ENCODE results near the gene ENTPD1.

DNA sequence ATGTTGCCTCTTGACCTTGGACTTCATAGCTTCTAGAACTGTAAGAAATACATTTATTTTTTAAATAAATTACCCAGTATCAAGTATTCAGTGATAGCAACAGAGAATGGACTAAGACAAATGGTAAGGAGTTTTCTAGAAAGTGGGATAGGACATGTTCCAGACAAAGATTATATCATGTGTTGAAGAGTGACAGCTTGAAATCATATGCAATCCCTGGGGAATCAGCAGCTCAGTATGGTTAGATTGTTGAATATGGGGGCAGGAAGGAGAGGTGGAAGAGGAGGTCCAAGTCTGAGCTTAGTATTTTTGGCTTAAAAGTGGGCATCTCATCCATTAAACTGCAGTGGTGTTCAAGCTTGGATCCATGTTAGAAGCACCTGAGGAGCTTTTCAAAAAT is 74.1 kb downstream of the ENTPD1 start:
- TF ChIP-seq, protein P1, sequence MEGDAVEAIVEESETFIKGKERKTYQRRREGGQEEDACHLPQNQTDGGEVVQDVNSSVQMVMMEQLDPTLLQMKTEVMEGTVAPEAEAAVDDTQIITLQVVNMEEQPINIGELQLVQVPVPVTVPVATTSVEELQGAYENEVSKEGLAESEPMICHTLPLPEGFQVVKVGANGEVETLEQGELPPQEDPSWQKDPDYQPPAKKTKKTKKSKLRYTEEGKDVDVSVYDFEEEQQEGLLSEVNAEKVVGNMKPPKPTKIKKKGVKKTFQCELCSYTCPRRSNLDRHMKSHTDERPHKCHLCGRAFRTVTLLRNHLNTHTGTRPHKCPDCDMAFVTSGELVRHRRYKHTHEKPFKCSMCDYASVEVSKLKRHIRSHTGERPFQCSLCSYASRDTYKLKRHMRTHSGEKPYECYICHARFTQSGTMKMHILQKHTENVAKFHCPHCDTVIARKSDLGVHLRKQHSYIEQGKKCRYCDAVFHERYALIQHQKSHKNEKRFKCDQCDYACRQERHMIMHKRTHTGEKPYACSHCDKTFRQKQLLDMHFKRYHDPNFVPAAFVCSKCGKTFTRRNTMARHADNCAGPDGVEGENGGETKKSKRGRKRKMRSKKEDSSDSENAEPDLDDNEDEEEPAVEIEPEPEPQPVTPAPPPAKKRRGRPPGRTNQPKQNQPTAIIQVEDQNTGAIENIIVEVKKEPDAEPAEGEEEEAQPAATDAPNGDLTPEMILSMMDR (IDR thresholded peaks at IDR 0.05 in 2 of 3, conservative IDR thresholded peaks at IDR 0.05 in 1 of 3; ENCODE audit: control insufficient read depth in 2 of 3, extremely low read depth in 1 of 3, insufficient read depth in 1 of 3, low read depth in 3 of 3, low read length in 3 of 3) = no peak
- TF ChIP-seq, protein P2, sequence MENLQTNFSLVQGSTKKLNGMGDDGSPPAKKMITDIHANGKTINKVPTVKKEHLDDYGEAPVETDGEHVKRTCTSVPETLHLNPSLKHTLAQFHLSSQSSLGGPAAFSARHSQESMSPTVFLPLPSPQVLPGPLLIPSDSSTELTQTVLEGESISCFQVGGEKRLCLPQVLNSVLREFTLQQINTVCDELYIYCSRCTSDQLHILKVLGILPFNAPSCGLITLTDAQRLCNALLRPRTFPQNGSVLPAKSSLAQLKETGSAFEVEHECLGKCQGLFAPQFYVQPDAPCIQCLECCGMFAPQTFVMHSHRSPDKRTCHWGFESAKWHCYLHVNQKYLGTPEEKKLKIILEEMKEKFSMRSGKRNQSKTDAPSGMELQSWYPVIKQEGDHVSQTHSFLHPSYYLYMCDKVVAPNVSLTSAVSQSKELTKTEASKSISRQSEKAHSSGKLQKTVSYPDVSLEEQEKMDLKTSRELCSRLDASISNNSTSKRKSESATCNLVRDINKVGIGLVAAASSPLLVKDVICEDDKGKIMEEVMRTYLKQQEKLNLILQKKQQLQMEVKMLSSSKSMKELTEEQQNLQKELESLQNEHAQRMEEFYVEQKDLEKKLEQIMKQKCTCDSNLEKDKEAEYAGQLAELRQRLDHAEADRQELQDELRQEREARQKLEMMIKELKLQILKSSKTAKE (IDR thresholded peaks at IDR 0.05; ENCODE audit: low read depth, poor library complexity, severe bottlenecking) = no peak
- TF ChIP-seq EZH2 (IDR thresholded peaks at IDR 0.05; ENCODE audit: borderline replicate concordance, control insufficient read depth, low read depth, low read length) = no peak
- TF ChIP-seq, protein P3, sequence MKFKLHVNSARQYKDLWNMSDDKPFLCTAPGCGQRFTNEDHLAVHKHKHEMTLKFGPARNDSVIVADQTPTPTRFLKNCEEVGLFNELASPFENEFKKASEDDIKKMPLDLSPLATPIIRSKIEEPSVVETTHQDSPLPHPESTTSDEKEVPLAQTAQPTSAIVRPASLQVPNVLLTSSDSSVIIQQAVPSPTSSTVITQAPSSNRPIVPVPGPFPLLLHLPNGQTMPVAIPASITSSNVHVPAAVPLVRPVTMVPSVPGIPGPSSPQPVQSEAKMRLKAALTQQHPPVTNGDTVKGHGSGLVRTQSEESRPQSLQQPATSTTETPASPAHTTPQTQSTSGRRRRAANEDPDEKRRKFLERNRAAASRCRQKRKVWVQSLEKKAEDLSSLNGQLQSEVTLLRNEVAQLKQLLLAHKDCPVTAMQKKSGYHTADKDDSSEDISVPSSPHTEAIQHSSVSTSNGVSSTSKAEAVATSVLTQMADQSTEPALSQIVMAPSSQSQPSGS (IDR thresholded peaks at IDR 0.05; ENCODE audit: low read length) = no peak
- TF ChIP-seq, protein P4, sequence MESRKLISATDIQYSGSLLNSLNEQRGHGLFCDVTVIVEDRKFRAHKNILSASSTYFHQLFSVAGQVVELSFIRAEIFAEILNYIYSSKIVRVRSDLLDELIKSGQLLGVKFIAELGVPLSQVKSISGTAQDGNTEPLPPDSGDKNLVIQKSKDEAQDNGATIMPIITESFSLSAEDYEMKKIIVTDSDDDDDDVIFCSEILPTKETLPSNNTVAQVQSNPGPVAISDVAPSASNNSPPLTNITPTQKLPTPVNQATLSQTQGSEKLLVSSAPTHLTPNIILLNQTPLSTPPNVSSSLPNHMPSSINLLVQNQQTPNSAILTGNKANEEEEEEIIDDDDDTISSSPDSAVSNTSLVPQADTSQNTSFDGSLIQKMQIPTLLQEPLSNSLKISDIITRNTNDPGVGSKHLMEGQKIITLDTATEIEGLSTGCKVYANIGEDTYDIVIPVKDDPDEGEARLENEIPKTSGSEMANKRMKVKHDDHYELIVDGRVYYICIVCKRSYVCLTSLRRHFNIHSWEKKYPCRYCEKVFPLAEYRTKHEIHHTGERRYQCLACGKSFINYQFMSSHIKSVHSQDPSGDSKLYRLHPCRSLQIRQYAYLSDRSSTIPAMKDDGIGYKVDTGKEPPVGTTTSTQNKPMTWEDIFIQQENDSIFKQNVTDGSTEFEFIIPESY (IDR thresholded peaks at IDR 0.05) = no peak
- no peak for TF ChIP-seq MTA3 (IDR thresholded peaks at IDR 0.05; ENCODE audit: borderline replicate concordance, low read length)
- TF ChIP-seq, protein P5, sequence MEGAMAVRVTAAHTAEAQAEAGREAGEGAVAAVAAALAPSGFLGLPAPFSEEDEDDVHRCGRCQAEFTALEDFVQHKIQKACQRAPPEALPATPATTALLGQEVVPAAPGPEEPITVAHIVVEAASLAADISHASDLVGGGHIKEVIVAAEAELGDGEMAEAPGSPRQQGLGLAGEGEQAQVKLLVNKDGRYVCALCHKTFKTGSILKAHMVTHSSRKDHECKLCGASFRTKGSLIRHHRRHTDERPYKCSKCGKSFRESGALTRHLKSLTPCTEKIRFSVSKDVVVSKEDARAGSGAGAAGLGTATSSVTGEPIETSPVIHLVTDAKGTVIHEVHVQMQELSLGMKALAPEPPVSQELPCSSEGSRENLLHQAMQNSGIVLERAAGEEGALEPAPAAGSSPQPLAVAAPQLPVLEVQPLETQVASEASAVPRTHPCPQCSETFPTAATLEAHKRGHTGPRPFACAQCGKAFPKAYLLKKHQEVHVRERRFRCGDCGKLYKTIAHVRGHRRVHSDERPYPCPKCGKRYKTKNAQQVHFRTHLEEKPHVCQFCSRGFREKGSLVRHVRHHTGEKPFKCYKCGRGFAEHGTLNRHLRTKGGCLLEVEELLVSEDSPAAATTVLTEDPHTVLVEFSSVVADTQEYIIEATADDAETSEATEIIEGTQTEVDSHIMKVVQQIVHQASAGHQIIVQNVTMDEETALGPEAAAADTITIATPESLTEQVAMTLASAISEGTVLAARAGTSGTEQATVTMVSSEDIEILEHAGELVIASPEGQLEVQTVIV (IDR thresholded peaks at IDR 0.05; ENCODE audit: borderline replicate concordance, partially characterized antibody) = no peak
- no peak for TF ChIP-seq RCOR1 (conservative IDR thresholded peaks at IDR 0.05; ENCODE audit: low read depth, low read length)
- no peak for TF ChIP-seq JUND (IDR thresholded peaks at IDR 0.05; ENCODE audit: low read depth, low read length)
- TF ChIP-seq POLR2A (IDR thresholded peaks at IDR 0.05; ENCODE audit: low read depth, low read length) = no peak
- no peak for TF ChIP-seq RAD21 (IDR thresholded peaks at IDR 0.05; ENCODE audit: insufficient read depth, low read depth, low read length)
